Measurements from ENCODE around the gene RNPEP.
"Not testable (repeated sequence)": the region's sequence is repeated elsewhere in the genome, so short reads cannot be mapped to it uniquely, and the experiment has no call there.

Gene RNPEP

GRCh38 chr1:202037706-202038296, 55.4 kb downstream of the RNPEP start:
- no peak for DNase-seq

DNA sequence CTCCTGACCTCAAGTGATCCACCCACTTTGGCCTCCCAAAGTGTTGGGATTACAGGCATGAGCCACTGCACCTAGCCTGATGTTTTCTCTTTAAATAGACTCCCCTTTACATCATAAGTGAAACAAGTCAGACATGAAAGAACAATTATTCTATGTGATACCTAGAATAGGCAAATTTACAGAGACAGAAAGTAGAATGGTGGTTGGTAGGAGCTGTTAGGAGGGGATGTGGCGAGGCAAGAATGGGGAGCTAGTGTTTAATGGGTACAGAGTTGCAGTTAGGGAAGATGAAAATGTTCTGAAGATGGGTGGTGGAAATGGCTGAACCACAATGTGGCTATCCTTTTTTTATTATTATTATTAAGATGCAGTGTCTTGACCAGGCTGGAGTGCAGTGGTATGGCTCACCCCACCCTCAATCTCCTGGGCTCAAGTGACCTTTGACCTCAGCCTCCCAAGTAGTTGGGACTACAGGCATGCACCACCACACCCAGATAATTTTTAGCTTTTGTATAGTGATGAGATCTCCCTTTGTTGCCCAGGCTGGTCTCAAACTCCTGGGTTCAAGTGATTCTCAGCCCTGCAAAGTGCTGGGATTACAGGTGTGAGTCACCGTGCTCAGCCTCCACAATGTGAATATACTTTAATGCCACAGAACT, 56.4 kb downstream of the RNPEP start:
- DNase-seq = no peak

DNA sequence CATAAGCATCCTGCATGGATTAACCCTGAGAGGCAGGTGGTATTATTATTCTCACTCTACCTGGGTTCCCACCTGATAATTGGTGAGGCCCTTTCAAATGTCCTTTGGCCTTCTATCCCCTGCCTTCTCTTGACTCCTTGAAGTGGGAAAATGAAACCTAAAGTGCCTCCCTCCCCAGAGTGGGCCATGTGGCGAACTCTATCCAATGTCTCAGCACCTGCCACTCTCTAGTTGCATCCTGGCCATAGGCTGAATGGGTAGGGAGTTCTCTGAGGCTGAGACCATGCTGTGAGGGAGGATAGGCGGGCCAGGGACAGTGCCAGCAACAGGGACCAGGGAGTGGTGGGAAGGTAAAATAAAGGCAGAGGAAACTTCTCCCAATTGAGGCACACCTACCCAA, 63.3 kb downstream of the RNPEP start:
- no peak for DNase-seq

DNA sequence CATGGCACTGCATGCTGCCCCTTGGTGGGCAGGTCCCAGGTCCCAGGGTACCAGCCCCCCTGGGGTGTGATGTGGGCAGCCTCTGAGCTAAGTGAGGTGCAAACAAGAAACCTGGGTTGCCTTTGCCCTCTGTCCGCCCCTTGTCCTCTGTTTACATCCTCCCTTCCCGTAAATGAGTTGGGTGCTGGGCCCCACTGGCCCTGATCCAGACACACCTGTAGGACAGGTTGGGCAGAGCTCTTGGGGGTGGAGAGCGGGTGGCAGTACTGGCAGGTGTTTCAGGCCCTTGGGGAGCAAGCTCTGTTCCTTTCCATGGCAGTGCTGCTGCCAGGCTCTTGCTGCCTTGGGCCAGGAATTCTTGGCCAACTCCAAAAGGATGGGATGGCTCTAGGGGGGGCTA, 63.8 kb downstream of the RNPEP start:
- DNase-seq = no peak

DNA sequence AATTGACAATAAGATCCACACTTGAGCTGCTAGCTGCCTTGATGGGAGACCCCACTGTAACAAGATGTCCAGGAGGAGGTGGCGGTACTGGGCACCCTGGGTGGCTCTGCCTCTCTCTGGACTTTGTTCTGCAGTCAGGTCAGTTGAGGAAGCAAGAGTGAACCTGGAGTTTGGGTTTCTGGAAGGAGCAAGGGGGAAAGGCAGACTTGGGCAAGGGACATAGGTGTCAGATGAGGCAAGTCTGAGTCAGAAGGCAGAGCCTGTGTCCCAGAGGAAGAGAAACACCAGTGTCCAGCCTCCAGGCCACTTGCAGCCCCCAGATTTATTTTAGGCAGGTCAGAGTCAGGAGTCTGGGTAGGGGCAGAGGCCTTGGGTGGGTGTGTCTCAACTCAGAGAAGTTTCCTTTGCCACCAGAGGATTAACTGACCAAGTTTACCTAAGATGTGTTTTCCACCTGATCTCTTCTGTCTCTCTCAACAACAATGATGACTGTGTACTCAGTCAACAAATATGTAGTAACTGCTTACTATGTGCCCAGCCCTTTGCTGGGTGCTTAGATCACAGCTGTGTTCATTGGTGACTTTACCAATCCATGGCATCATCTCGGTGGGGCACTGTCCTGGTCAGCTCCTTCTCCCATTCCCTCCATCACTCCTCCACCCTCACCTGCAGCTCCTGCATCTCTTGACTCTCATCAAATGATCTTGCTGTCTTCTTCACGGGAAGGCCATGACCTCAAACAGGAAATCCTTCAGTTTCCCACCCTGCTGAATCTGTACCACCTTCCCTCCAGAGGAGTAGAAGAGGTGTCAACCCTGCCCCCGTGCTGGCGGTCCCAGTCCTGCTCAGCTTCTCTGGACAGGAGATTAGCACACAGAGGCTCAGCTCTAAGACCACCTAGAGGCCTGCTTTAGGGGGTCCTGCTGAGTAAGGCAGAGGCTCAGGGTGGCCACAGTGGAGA, 64.6 kb downstream of the RNPEP start:
- no peak for DNase-seq

GRCh38 chr1:202047977-202048376, 65.5 kb downstream of the RNPEP start:
- DNase-seq = no peak

GRCh38 chr1:202049129-202049528, 66.7 kb downstream of the RNPEP start:
- no peak for DNase-seq

GRCh38 chr1:202054094-202054493, 71.6 kb downstream of the RNPEP start:
- no peak for DNase-seq

- DNase-seq = not testable (repeated sequence)
Measured at GRCh38 chr1:202054673-202055072, 72.2 kb downstream of the RNPEP start.

All from T-helper 2 cell (primary cell).